Femur (tissue), 1 donor: ENCODE data around the gene SOX5.

Source experiments
- DNase-seq: peaks from one replicate; pipeline ENCODE4 v3.0.0-alpha.2; 2017

Gene SOX5

GRCh38 chr12:23949348-23950209 is at the start of gene SOX5:
TSS of gene SOX5 (minus strand) at chr12:23949670. CDS start at chr12:23949601, 69 bp downstream.
- DNase-seq: peak; percentile 66

GRCh38 chr12:23987046-23987445 is 37.6 kb upstream of the SOX5 start:
- no peak for DNase-seq

GRCh38 chr12:23980826-23981225 is 31.4 kb upstream of the SOX5 start:
- DNase-seq: no peak

- DNase-seq: no peak
Measured at GRCh38 chr12:23964812-23965211, 15.3 kb upstream of the SOX5 start.

- DNase-seq: no peak
Measured at GRCh38 chr12:23959826-23960225, 10.4 kb upstream of the SOX5 start.

GRCh38 chr12:23954332-23954731 is 4.9 kb upstream of the SOX5 start:
- no peak for DNase-seq

- no peak for DNase-seq
Measured at GRCh38 chr12:23952071-23952470, 2.6 kb upstream of the SOX5 start.

GRCh38 chr12:23950775-23951451 is 1.4 kb upstream of the SOX5 start:
- DNase-seq: peak; percentile 29

- peak; percentile 46 for DNase-seq
Measured at GRCh38 chr12:23950210-23950774, 822 bp upstream of the SOX5 start.

- DNase-seq: no peak
Measured at GRCh38 chr12:23948291-23948690, 1.2 kb downstream of the SOX5 start.

GRCh38 chr12:23947395-23947794 is 2.1 kb downstream of the SOX5 start:
- DNase-seq: no peak

GRCh38 chr12:23945249-23945648 is 4.2 kb downstream of the SOX5 start:
- DNase-seq: no peak

- DNase-seq: peak; percentile 37
Measured at GRCh38 chr12:23944067-23944466, 5.4 kb downstream of the SOX5 start.

- DNase-seq: no peak
Measured at GRCh38 chr12:23942841-23943240, 6.6 kb downstream of the SOX5 start.

GRCh38 chr12:23941780-23942179 is 7.7 kb downstream of the SOX5 start:
- no peak for DNase-seq

- DNase-seq: no peak
Measured at GRCh38 chr12:23938422-23938821, 11.0 kb downstream of the SOX5 start.

- DNase-seq: no peak
Measured at GRCh38 chr12:23931176-23931575, 18.3 kb downstream of the SOX5 start.

GRCh38 chr12:23930599-23930998 is 18.9 kb downstream of the SOX5 start:
- no peak for DNase-seq

- DNase-seq: no peak
Measured at GRCh38 chr12:23929906-23930305, 19.6 kb downstream of the SOX5 start.

GRCh38 chr12:23927907-23928306 is 21.6 kb downstream of the SOX5 start:
- DNase-seq: no peak

GRCh38 chr12:23921099-23921856 is 28.2 kb downstream of the SOX5 start:
- DNase-seq: no peak

GRCh38 chr12:23911574-23911973 is 37.9 kb downstream of the SOX5 start:
- no peak for DNase-seq

GRCh38 chr12:23909551-23909950 is 39.9 kb downstream of the SOX5 start:
- DNase-seq: no peak
